Measurements from ENCODE around the gene DARS1.

- TF ChIP-seq CTCF (IDR thresholded peaks at IDR 0.05) (no peak), POLR2A (IDR thresholded peaks at IDR 0.05) (no peak)
Observed at GRCh38 chr2:135999899-136000298, 14.5 kb upstream of the DARS1 start.
